ENCODE measurements around the gene CYP2U1. TPM values are rescaled to one million over a fixed set of nuclear protein-coding genes. Genes with fewer than 3 reads are reported as not detected.

The CYP2U1 gene
- total RNA-seq, 1 experiment from 2014 or later: 1.2 TPM

- ATAC-seq: no peak
- POLR2A ChIA-PET: no interaction called here
- no TSS peak for BruUV-seq (replicated peaks)
- H3K36me3 ChIP-seq (ENCODE audit: control insufficient read depth, insufficient read depth, low read length): no peaks in the 10 kb centered on the region; the same call in none of the 2 replicates
- intact Hi-C loops (cut with micrococcal nuclease; ENCODE audit: unreplicated experiment): no loop called here
- CTCF ChIA-PET: no interaction called here
- no peak overlapping the region for H3K27ac ChIP-seq (ENCODE audit: low read length)
- TF ChIP-seq CTCF (IDR thresholded peaks at IDR 0.05) (no peak), POLR2AphosphoS5 (IDR thresholded peaks at IDR 0.05; ENCODE audit: low read depth, low read length) (no peak), TCF7L2 (IDR thresholded peaks at IDR 0.05; ENCODE audit: low read depth, low read length) (no peak)
- in situ Hi-C loops (cut with HindIII; ENCODE audit: low pct_unique_long_range_greater_than_20kb, low sequenced_read_pairs): no loop called here
- H3K9me3 ChIP-seq (ENCODE audit: control insufficient read depth, insufficient read depth, low read depth, low read length): no peaks in the 10 kb centered on the region
- H3K27me3 ChIP-seq (ENCODE audit: control insufficient read depth, insufficient read depth, low read length): no peaks in the 10 kb centered on the region
- DNase-seq (ENCODE audit: low read depth, low spot score): no peak
- H3K4me1 ChIP-seq (ENCODE audit: control insufficient read depth, insufficient read depth, low read length): peaks cover 2% of the 10 kb centered on the region
- H3K4me3 ChIP-seq (ENCODE audit: low read depth in 2 of 2, low read length in 2 of 2): no peak overlapping the region
Measured at GRCh38 chr4:107987916-107988762, 56.8 kb downstream of the CYP2U1 start.

GRCh38 chr4:107988763-107989035, 57.4 kb downstream of the CYP2U1 start:
- intact Hi-C loops (cut with micrococcal nuclease; ENCODE audit: unreplicated experiment) (no loop called here), in situ Hi-C loops (cut with HindIII; ENCODE audit: low pct_unique_long_range_greater_than_20kb, low sequenced_read_pairs) (no loop called here)
- no peaks in the 10 kb centered on the region for H3K27me3 ChIP-seq (ENCODE audit: control insufficient read depth, insufficient read depth, low read length)
- TF ChIP-seq REST (IDR thresholded peaks at IDR 0.05; ENCODE audit: insufficient read depth in 1 of 2, low read depth in 2 of 2, low read length in 1 of 2): no peak
- no peak for TF ChIP-seq POLR2AphosphoS5 (IDR thresholded peaks at IDR 0.05; ENCODE audit: low read depth, low read length)
- no peak for TF ChIP-seq CTCF (IDR thresholded peaks at IDR 0.05)
- no peak for TF ChIP-seq TCF7L2 (IDR thresholded peaks at IDR 0.05; ENCODE audit: low read depth, low read length)
- no peak for TF ChIP-seq SIN3A (IDR thresholded peaks at IDR 0.05; ENCODE audit: borderline replicate concordance, insufficient read depth, low read depth, low read length)
- ChIA-PET CTCF (no interaction called here), POLR2A (no interaction called here)
- H3K4me3 ChIP-seq (ENCODE audit: low read depth in 2 of 2, low read length in 2 of 2): no peak overlapping the region
- no peaks in the 10 kb centered on the region; the same call in none of the 2 replicates for H3K36me3 ChIP-seq (ENCODE audit: control insufficient read depth, insufficient read depth, low read length)
- no TSS peak for BruUV-seq (replicated peaks)
- H3K4me1 ChIP-seq (ENCODE audit: control insufficient read depth, insufficient read depth, low read length): peaks cover 2% of the 10 kb centered on the region
- ATAC-seq: no peak
- DNase-seq (ENCODE audit: low read depth, low spot score): no peak
- H3K9me3 ChIP-seq (ENCODE audit: control insufficient read depth, insufficient read depth, low read depth, low read length): no peaks in the 10 kb centered on the region
- no peak overlapping the region for H3K27ac ChIP-seq (ENCODE audit: low read length)

All from Panc1 (cell line).